Measurements from ENCODE around the gene SEMA3B.

The SEMA3B gene

DNA sequence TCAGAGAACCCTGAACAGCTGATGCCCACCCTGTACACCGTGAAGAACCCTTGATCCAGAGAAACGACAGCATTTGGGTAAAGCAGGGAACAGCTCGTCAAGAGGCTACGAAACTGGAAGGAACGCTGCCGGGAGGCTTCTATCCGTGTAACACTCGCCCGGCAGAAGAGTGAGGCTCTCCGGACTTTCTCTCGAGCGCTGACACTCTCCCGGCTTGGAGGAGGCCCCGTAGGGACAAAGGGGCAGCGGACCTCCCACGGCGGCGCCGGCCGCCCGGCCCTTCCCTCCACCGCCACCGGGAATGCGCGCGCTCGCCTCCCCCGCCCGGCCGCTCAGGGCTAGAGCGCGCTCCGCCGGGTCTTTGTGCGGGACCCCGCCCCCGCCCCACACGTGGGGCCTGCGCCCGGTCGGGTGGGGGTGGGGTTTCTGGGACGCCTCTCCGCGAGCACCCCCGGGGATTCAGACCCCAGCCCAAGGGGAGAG lies 51.9 kb downstream of the SEMA3B start:
- peak; percentile 71 for DNase-seq (ENCODE audit: low read depth)
- H3K4me3 ChIP-seq (ENCODE audit: low read depth, low read length): peak overlapping the region; percentile 81
- TF ChIP-seq CTCF (IDR thresholded peaks at IDR 0.05; ENCODE audit: insufficient read depth, low read depth, low read length, missing control alignments): no peak

- peak; percentile 56 for TF ChIP-seq CTCF (IDR thresholded peaks at IDR 0.05; ENCODE audit: insufficient read depth, low read depth, low read length, missing control alignments)
- peak overlapping the region; percentile 81 for H3K4me3 ChIP-seq (ENCODE audit: low read depth, low read length)
- DNase-seq (ENCODE audit: low read depth): peak; percentile 91
Measured at GRCh38 chr3:50321336-50322114, 52.6 kb downstream of the SEMA3B start.

DNA sequence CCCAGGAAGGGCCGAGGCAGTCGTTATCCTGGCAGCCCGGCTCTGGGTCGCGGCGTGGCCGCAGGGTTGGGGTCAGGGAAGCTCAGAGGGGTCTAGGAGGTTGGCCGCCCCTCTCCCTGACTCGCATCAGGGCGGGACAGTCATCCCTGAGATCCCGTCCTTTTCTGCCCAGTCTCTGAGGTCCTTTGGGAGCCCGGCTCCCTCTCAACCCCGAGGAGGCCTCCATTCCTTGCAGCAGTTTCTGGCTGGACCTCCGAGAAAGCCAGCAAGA lies 53.1 kb downstream of the SEMA3B start:
- TF ChIP-seq CTCF (IDR thresholded peaks at IDR 0.05; ENCODE audit: insufficient read depth, low read depth, low read length, missing control alignments): no peak
- peak overlapping the region; percentile 81 for H3K4me3 ChIP-seq (ENCODE audit: low read depth, low read length)
- no peak for DNase-seq (ENCODE audit: low read depth)

DNA sequence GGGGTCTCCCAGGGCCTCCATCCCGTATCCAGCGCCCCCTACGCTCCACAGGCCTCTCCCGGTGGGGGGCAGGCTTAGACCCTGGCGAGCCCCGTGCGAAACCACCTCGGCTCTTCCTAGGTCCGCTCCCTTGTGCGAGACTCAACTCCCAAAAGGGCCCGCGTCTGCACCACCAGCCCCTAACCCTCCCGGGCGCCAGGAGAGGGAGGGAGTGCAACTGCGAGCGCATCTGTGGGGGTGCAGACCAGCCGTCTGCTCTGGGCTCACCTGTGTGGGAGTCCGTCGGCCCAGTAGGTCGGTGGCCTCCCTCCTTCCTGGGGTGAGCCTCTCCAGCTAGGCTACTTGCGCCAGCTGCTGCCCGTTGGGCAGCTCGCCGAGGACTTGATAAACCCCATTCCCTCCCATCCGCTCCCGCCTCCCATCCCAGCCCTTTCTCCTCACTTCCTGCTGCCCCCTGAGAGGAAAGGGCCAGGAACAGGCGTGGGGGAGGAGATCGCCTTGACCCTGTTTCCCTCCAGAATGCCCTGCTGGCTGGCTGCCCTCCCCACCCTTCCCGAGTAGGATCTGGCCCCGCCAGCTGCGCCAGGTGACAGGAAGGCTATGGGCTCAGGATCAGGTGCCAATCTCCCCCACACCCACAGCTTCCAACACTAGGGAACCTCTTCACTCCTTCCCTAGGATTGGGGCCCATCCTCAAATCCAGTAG lies 53.6 kb downstream of the SEMA3B start, which contains the start of gene HYAL2:
Gene HYAL2 (minus strand): TSS at position 360 of the 706 bp plus-strand sequence. CDS start 2,256 bp downstream, outside the sequence.
- peak within 1 kb of the TSS; percentile 81 for H3K4me3 ChIP-seq (ENCODE audit: low read depth, low read length)
- no peak for DNase-seq (ENCODE audit: low read depth)
- TF ChIP-seq CTCF (IDR thresholded peaks at IDR 0.05; ENCODE audit: insufficient read depth, low read depth, low read length, missing control alignments): no peak

DNA sequence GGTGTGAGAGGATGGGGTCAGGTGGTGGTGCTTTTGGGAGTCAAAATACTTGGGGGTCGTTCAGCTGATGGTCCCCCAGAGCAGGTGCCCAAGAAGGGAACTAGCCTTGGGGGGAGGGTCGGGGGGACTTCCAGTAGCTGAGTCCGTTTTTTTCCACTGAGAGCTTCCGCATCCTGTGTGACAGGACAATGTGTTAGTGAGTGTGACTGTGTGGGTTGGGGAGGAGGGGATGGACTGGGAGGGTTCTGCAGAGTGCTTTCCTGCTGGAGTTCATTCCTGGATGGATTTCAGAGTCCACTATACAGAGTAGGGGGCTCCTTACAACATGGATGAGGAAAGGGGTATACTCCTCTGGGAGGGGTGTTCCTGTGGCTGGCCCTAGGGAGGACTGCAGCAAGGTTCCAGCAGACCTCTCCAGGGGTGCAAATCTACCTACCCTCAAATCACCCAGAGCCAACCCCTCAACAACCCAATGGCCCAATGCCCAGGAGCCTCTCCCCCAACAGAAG lies 54.2 kb downstream of the SEMA3B start:
- no peak overlapping the region for H3K4me3 ChIP-seq (ENCODE audit: low read depth, low read length)
- TF ChIP-seq CTCF (IDR thresholded peaks at IDR 0.05; ENCODE audit: insufficient read depth, low read depth, low read length, missing control alignments): no peak

GRCh38 chr3:50323614-50324199 lies 54.8 kb downstream of the SEMA3B start:
- no peak overlapping the region for H3K4me3 ChIP-seq (ENCODE audit: low read depth, low read length)
- DNase-seq (ENCODE audit: low read depth): no peak
- TF ChIP-seq CTCF (IDR thresholded peaks at IDR 0.05; ENCODE audit: insufficient read depth, low read depth, low read length, missing control alignments): no peak

More for the DNA sequence above, 54.2 kb downstream of the SEMA3B start:
- no peak for DNase-seq (ENCODE audit: low read depth)

Measured in GM12865 (cell line).